ENCODE results near the gene CKMT1A. TPM values are rescaled to one million over a fixed set of nuclear protein-coding genes. Genes with fewer than 3 reads are reported as not detected.
"Not testable (repeated sequence)": the region's sequence is repeated elsewhere in the genome, so short reads cannot be mapped to it uniquely, and the experiment has no call there.

The CKMT1A gene
- not detected in 2 replicates for total RNA-seq (2013; cell fraction: nucleolus; rRNA removed)
- total RNA-seq (2014; rRNA removed), result not detected in 2 replicates
- total RNA-seq (2014; rRNA removed; fragmentation: Illumina TruSeq; extraction: Trizol), result not detected in 2 replicates
- 0.13 TPM in 1 of 2 replicates, not detected in the other for total RNA-seq (2021)
- not detected for polyA plus RNA-seq (2011; ENCODE audit: low read depth)
- polyA plus RNA-seq (2011; rRNA removed), result not detected in 2 replicates
- polyA plus RNA-seq (2011; cell fraction: cytosol; rRNA removed), result not detected in 2 replicates
- not detected in 2 replicates for polyA plus RNA-seq (2011; cell fraction: nucleus; rRNA removed)
- polyA plus RNA-seq (2012), result not detected in 2 replicates
- polyA plus RNA-seq (2014; fragmentation: Illumina TruSeq; extraction: Trizol), result not detected in 2 replicates
- under 1 TPM in 1 of 2 experiments, not detected in 1; 0.05 TPM for polyA plus RNA-seq (2014; fragmentation: Nextera tagmentation; extraction: Ambion mirVana)
- not detected in 2 replicates for polyA plus RNA-seq (2014; rRNA removed)
- not detected for polyA plus RNA-seq (2016; fragmentation: Nextera tagmentation; extraction: Ambion mirVana)
- not detected in 2 replicates for polyA minus RNA-seq (2011; rRNA and poly(A)+ RNA removed)
- polyA minus RNA-seq (2011; cell fraction: cytosol; rRNA and poly(A)+ RNA removed), result not detected in 2 replicates
- polyA minus RNA-seq (2011; cell fraction: nucleus; rRNA and poly(A)+ RNA removed), result not detected in 2 replicates
- not detected for Bru-seq, nascent RNA
- BruChase-seq, experiment 1, labeled RNA remaining after a 6-hour chase, result percentile 11 among the genes with signal in this experiment
- not detected for BruChase-seq, experiment 2, labeled RNA remaining after a 2-hour chase
- long read RNA-seq, experiment 1, result 0 reads
- long read RNA-seq, experiment 2, result 0 reads

DNA sequence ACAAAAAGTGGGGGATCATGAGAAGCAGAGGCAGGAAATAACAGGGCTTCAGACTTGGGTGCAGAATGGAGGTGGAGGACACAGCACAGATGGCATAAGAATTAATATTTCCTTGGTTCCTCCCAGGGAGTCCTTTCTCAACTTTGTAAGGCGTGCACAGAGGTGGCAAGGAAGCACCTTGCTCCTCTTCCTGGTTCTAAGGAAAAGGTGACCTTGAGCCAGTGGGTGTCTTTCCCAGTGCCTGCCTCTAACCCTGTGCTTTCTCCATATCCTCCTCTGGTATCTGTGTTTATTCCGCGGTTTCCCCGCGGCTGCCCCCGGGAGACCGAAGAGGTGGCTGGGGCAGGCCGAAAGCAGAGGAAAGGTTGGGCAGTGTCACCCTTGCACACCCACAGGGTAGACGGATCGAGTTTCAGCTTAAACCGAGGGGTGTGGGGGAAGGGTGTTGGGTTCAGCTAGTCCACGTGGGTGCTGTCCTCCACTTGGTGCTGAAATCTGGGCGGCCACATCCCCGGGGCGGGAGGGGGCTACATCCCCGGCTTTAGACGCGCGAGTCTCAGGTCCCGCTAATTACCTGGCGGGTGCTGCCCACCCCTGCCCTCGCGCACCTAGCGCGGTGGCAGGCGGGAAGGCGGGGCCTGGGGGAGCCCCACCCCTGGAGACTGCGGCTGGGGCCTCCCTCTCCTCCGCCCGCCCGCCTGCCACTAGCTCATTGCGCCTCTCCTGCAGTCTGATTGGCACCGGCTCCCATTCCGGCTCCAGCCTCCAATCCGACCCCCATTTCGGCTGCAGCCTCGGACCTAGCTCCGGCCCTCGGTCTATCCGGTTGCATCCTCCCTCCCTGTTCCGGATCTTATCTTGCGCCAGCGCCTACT is at the start of gene CKMT1A:
CKMT1A (plus strand) TSS at position 712 of the 875 bp plus-strand sequence. CDS start 192 bp downstream, outside the sequence.
- H3K36me3 ChIP-seq (ENCODE audit: control insufficient read depth in 2 of 2, insufficient read depth in 2 of 2, low read length in 1 of 2); H3K4me1 ChIP-seq (ENCODE audit: control insufficient read depth, insufficient read depth, low read length); intact Hi-C loops (cut with micrococcal nuclease; ENCODE audit: unreplicated experiment); FAIRE-seq; RAD21 ChIA-PET (ENCODE audit: unreplicated experiment); CTCF ChIA-PET; DNase-seq (ENCODE audit: low read depth, low spot score); H3K79me2 ChIP-seq (ENCODE audit: control insufficient read depth, insufficient read depth, low read length); H3K9me3 ChIP-seq (replicated peaks; ENCODE audit: control insufficient read depth, insufficient read depth, low read length); in situ Hi-C loops (cut with MboI); H3K27ac ChIP-seq (ENCODE audit: control insufficient read depth, insufficient read depth); H4K20me1 ChIP-seq (ENCODE audit: control insufficient read depth, insufficient read depth); POLR2A ChIA-PET; H3K4me3 ChIP-seq; H3K4me2 ChIP-seq (ENCODE audit: control insufficient read depth, insufficient read depth); SMC1A ChIA-PET (ENCODE audit: uncharacterized antibody, unreplicated experiment); H3K9ac ChIP-seq (ENCODE audit: control insufficient read depth, insufficient read depth, low read length); H2AFZ ChIP-seq (ENCODE audit: control insufficient read depth, low read depth, low read length); H3K27me3 ChIP-seq (replicated peaks in 1 of 2; ENCODE audit: control insufficient read depth in 2 of 2, insufficient read depth in 2 of 2, low read length in 1 of 2); BruUV-seq (replicated peaks): not testable (repeated sequence)
- ATAC-seq, result peak; percentile 7; the same call in 2 of the 3 replicates
- WGBS (ENCODE audit: insufficient coverage, insufficient replicate concordance, low lambda C conversion rate, missing lambda C conversion rate), result no CpG with 5 or more reads among the region's 43 CpGs

DNA sequence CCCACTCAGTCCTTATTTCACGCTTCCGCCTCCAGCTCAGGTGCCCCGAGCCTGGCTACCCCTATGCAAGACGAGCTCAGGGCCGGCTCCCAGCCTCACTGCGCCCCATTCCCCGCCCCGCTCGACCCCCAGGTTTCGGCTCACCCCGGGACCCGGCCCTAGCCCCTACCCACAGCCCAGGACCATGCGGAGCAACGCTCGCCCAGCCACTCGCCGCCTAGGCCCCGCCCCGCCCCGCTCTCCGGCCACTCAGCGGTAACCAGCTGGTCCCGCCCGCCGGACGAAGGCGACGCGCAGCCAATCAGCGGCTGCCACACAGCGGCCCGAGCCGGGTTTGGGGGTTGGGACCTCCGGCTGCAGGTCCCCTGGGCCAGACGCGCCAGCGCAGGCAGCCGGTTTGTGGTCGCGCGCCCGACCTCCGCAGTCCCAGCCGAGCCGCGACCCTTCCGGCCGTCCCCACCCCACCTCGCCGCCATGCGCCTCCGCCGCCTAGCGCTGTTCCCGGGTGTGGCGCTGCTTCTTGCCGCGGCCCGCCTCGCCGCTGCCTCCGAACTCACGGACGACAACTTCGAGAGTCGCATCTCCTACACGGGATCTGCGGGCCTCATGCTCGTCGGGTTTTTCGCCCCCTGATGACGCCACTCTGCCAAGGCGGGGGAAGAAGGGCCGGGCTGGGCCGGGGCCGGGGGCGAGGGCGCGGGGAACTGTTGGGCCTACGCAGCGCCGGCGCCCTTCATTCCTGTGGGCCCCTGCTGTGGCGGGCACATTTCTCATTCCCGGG is 44.8 kb upstream of the CKMT1A start, which contains the start of gene CATSPER2:
CATSPER2 (minus strand) TSS at position 196 of the 781 bp plus-strand sequence. CDS start 783 bp downstream, outside the sequence.
- Histone ChIP-seq H3K27me3 (replicated peaks in 1 of 2; ENCODE audit: control insufficient read depth in 2 of 2, insufficient read depth in 2 of 2, low read length in 1 of 2) (no peaks in the 10 kb centered on the region), H3K4me3 (no peak within 1 kb of the TSS), H3K4me2 (ENCODE audit: control insufficient read depth, insufficient read depth) (no peak within 1 kb of the TSS), H3K27ac (ENCODE audit: control insufficient read depth, insufficient read depth) (no peak within 1 kb of the TSS), H3K9ac (ENCODE audit: control insufficient read depth, insufficient read depth, low read length) (no peak within 1 kb of the TSS), H2AFZ (ENCODE audit: control insufficient read depth, low read depth, low read length) (no peak within 1 kb of the TSS), H4K20me1 (ENCODE audit: control insufficient read depth, insufficient read depth) (no peaks in the 10 kb centered on the region), H3K36me3 (ENCODE audit: control insufficient read depth in 2 of 2, insufficient read depth in 2 of 2, low read length in 1 of 2) (no peaks in the 10 kb centered on the region), H3K4me1 (ENCODE audit: control insufficient read depth, insufficient read depth, low read length) (peaks cover 10% of the 10 kb centered on the region), H3K79me2 (ENCODE audit: control insufficient read depth, insufficient read depth, low read length) (no peaks in the 10 kb centered on the region), H3K9me3 (replicated peaks; ENCODE audit: control insufficient read depth, insufficient read depth, low read length) (no peaks in the 10 kb centered on the region)
- ChIA-PET POLR2A (no interaction called here), SMC1A (ENCODE audit: uncharacterized antibody, unreplicated experiment) (no interaction called here), RAD21 (ENCODE audit: unreplicated experiment) (no interaction called here), CTCF (no interaction called here)
- intact Hi-C loops (cut with micrococcal nuclease; ENCODE audit: unreplicated experiment) (no loop called here), in situ Hi-C loops (cut with MboI) (no loop called here)
- no peak for FAIRE-seq
- no peak for DNase-seq (ENCODE audit: low read depth, low spot score)
- 95% methylated on average over 58 of the region's 85 CpGs for WGBS (ENCODE audit: insufficient coverage, insufficient replicate concordance, low lambda C conversion rate, missing lambda C conversion rate)
- no TSS peak for BruUV-seq (replicated peaks)
- no peak for ATAC-seq
- no peak for TF ChIP-seq CHD4 (IDR thresholded peaks at IDR 0.05)
- no peak for TF ChIP-seq RBBP5 (conservative IDR thresholded peaks at IDR 0.05)
- TF ChIP-seq NFXL1 (IDR thresholded peaks at IDR 0.05; ENCODE audit: borderline replicate concordance), result no peak
- TF ChIP-seq NRF1 (conservative IDR thresholded peaks at IDR 0.05; ENCODE audit: low read depth, low read length), result no peak
- no peak for TF ChIP-seq SUPT20H (IDR thresholded peaks at IDR 0.05; ENCODE audit: borderline replicate concordance, control insufficient read depth, low read depth, low read length)
- TF ChIP-seq MTA2 (IDR thresholded peaks at IDR 0.05; ENCODE audit: low read depth), result no peak
- no peak for TF ChIP-seq SREBF2 (IDR thresholded peaks at IDR 0.05; ENCODE audit: low read length)
- TF ChIP-seq CTCF (IDR thresholded peaks at IDR 0.05 in 2 of 3, conservative IDR thresholded peaks at IDR 0.05 in 1 of 3; ENCODE audit: control insufficient read depth in 2 of 3, extremely low read depth in 1 of 3, insufficient read depth in 1 of 3, low read depth in 3 of 3, low read length in 3 of 3), result no peak
- no peak for TF ChIP-seq BACH1 (IDR thresholded peaks at IDR 0.05; ENCODE audit: borderline replicate concordance)
